Measurements from ENCODE around the gene SCARF2. TPM values are rescaled to one million over a fixed set of nuclear protein-coding genes. Genes with fewer than 3 reads are reported as not detected.

The SCARF2 gene
- total and polyA plus RNA-seq, 10 donors, result 1.1 to 18.0 (median 9.4) TPM

GRCh38 chr22:20438678-20439492 lies 1.3 kb upstream of the SCARF2 start:
- 72 to 84% (median 76%) methylated on average over 10 to 13 of the region's 13 CpGs for WGBS, 5 donors
- Histone ChIP-seq H3K9me3 (no peaks in the 10 kb centered on the region), H3K27me3 (replicated peaks in 1 of 7) (peaks cover 0 to 52% (median 32%) of the 10 kb centered on the region in 7 donors), H3K4me1 (peaks cover 0 to 76% (median 40%) of the 10 kb centered on the region in 6 donors), H3K4me3 (peak overlapping the region in 6 of 8 donors; percentile 34 to 71 (median 47)), H3K36me3 (peaks cover 0 to 33% (median 13%) of the 10 kb centered on the region in 6 donors), H3K27ac (peak overlapping the region in 4 of 8 donors; percentile 76 to 85 (median 78))
- intact Hi-C loops (cut with DNase I; ENCODE audit: low total_unique reads), result no loop called here
- TF ChIP-seq CTCF (IDR thresholded peaks at IDR 0.05 in 8 of 11, conservative IDR thresholded peaks at IDR 0.05 in 3 of 11) (peak in 2 of 11 experiments; percentile 27 to 29), POLR2A (IDR thresholded peaks at IDR 0.05) (no peak), POLR2AphosphoS5 (IDR thresholded peaks at IDR 0.05) (peak in 1 of 3 donors; percentile 19)
- peak; percentile 77 for DNase-seq

GRCh38 chr22:20438427-20438677 lies 727 bp upstream of the SCARF2 start:
- H3K4me3 ChIP-seq, result peak overlapping the region; percentile 28 to 71 (median 46)
- TF ChIP-seq CTCF (IDR thresholded peaks at IDR 0.05 in 8 of 11, conservative IDR thresholded peaks at IDR 0.05 in 3 of 11) (no peak), POLR2AphosphoS5 (IDR thresholded peaks at IDR 0.05) (no peak), POLR2A (IDR thresholded peaks at IDR 0.05) (no peak)
- H3K27me3 ChIP-seq (replicated peaks in 1 of 7), result peaks cover 0 to 57% (median 32%) of the 10 kb centered on the region in 7 donors
- peaks cover 0 to 27% (median 13%) of the 10 kb centered on the region in 6 donors for H3K36me3 ChIP-seq
- peaks cover 0 to 80% (median 40%) of the 10 kb centered on the region in 6 donors for H3K4me1 ChIP-seq
- peak overlapping the region in 6 of 8 donors; percentile 69 to 85 (median 78) for H3K27ac ChIP-seq
- peak; percentile 48 for DNase-seq
- no peaks in the 10 kb centered on the region for H3K9me3 ChIP-seq
- intact Hi-C loops (cut with DNase I; ENCODE audit: low total_unique reads), result no loop called here
- 29 to 40% (median 34%) methylated on average over 6 of the region's 6 CpGs for WGBS, 5 donors

GRCh38 chr22:20436768-20437612 lies 635 bp downstream of the SCARF2 start:
- TF ChIP-seq POLR2A (IDR thresholded peaks at IDR 0.05) (no peak), POLR2AphosphoS5 (IDR thresholded peaks at IDR 0.05) (peak in 2 of 3 donors; percentile 34 to 42)
- peak; percentile 80 for DNase-seq
- peaks cover 0 to 70% (median 38%) of the 10 kb centered on the region in 7 donors for H3K27me3 ChIP-seq (replicated peaks in 1 of 7)

GRCh38 chr22:20436307-20436767 lies 1.3 kb downstream of the SCARF2 start:
- Histone ChIP-seq H3K4me3 (peak overlapping the region; percentile 29 to 71 (median 47)), H3K27ac (peak overlapping the region in 7 of 8 donors; percentile 5 to 85 (median 80)), H3K36me3 (peaks cover 0 to 8% (median 2%) of the 10 kb centered on the region in 6 donors), H3K4me1 (peaks cover 4 to 81% (median 41%) of the 10 kb centered on the region in 6 donors), H3K9me3 (no peaks in the 10 kb centered on the region), H3K27me3 (replicated peaks in 1 of 7) (peaks cover under 1 to 77% (median 45%) of the 10 kb centered on the region in 7 donors)
- TF ChIP-seq POLR2AphosphoS5 (IDR thresholded peaks at IDR 0.05), result peak in 1 of 3 donors; percentile 19
- TF ChIP-seq CTCF (IDR thresholded peaks at IDR 0.05 in 8 of 11, conservative IDR thresholded peaks at IDR 0.05 in 3 of 11), result no peak
- WGBS, 5 donors, result 0 to 6% (median 1%) methylated on average over 8 to 56 of the region's 56 CpGs
- DNase-seq, result peak; percentile 73
- intact Hi-C loops (cut with DNase I; ENCODE audit: low total_unique reads), result no loop called here

More at GRCh38 chr22:20436768-20437612, 635 bp downstream of the SCARF2 start:
- Histone ChIP-seq H3K4me1 (peaks cover 0 to 81% (median 39%) of the 10 kb centered on the region in 6 donors), H3K9me3 (no peaks in the 10 kb centered on the region), H3K36me3 (peaks cover 0 to 14% (median 6%) of the 10 kb centered on the region in 6 donors), H3K27ac (peak overlapping the region; percentile 5 to 85 (median 76)), H3K4me3 (peak overlapping the region; percentile 29 to 71 (median 47))
- 2 to 5% (median 4%) methylated on average over 43 to 61 of the region's 61 CpGs for WGBS, 5 donors
- intact Hi-C loops (cut with DNase I; ENCODE audit: low total_unique reads), result no loop called here

All from spleen (tissue), 11 donors.